C4-2B (cell line): ENCODE data around the gene CXCR6.

Experiments used
- H3K27ac ChIP-seq: fragments of 450-650 bp; 2 replicates; pipeline ENCODE4 v1.5.1; 2017
- ZFX ChIP-seq: fragments of 450-650 bp; IDR thresholded peaks from 2 replicates; pipeline ENCODE4 v1.6.1; 2017
- TF ChIP-seq, protein P1 (sequence below): fragments of 450-650 bp; conservative IDR thresholded peaks from 2 replicates; pipeline ENCODE4 v1.5.1; 2017; ENCODE audit warnings: mild to moderate bottlenecking

CXCR6 gene

DNA sequence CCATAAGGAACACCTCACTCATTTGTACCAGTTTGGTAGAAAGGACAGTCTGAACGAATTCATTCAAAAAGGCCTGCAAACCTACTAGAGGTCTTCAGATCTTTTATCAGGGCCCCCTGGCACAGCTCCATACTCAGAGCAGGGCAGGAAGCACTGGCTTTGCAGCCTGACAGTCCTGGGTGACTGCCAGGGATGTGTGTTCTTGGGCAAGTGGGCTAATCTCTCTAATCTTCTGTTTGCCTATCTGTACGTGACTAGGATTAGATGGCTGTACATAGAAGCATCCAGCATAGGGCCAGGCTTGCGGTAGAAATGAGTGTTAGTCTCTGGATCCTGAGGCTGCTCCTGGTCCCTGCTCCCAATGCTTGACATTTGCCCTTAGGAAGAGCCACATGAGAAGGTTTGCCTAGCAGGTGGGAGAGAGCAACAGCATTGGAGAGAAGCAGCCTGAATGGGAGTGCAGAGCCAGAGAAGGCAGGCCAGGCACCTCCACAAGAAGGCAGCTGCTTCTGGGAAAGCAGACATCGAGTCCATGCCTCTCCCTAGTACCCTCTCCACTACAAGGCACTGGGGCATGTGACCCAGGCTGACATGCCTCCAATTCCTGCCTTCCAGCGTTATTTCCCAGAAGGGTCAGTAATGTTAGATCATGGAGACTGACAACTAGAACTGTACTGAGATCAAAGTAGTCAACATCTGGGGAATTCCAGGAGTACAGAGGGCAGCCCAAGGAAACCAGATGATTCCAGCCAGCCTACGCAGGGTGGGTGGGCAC, 1.0 kb upstream of the CXCR6 start:
- TF ChIP-seq, protein P1, sequence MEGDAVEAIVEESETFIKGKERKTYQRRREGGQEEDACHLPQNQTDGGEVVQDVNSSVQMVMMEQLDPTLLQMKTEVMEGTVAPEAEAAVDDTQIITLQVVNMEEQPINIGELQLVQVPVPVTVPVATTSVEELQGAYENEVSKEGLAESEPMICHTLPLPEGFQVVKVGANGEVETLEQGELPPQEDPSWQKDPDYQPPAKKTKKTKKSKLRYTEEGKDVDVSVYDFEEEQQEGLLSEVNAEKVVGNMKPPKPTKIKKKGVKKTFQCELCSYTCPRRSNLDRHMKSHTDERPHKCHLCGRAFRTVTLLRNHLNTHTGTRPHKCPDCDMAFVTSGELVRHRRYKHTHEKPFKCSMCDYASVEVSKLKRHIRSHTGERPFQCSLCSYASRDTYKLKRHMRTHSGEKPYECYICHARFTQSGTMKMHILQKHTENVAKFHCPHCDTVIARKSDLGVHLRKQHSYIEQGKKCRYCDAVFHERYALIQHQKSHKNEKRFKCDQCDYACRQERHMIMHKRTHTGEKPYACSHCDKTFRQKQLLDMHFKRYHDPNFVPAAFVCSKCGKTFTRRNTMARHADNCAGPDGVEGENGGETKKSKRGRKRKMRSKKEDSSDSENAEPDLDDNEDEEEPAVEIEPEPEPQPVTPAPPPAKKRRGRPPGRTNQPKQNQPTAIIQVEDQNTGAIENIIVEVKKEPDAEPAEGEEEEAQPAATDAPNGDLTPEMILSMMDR = no peak
- TF ChIP-seq ZFX = no peak
- H3K27ac ChIP-seq = peak overlapping the region; percentile 51

DNA sequence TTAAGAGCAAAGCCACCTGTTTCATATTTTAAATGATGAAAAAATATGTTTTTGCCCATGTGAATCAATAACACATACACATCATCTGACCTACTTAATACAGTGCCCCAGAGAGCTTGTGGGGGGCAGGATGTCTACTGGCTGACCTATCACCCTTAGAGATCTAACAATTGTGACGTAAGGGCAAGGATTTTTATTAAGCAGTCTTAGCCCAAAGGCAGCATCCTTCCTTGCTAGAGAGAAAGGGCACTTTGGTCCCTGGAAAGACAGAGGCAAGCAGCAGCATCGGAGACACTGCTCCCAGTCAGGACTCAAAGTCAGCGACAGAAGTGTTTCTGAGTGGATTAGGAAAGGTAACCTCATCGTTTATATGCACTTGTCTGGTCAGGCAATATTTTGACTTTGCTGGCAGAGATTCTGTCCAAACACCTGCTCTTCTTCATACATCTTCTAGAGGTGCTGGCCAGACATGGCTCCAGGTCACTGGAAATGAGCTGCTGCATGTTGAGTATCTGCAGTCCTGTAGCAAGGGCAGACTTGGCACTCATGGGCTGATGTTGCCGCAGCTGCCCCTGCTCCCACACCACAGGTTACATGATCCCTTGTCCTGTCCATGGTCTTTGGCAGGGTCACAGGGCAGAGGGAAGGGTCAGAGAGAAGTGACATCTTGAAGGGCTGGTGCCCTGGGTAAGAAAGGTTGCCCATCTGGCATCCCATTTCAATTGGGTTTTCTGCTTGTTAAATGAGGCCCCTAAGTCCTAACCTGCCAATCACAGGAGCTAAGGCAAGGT, 1.8 kb downstream of the CXCR6 start:
- TF ChIP-seq ZFX = no peak
- TF ChIP-seq, protein P1 = no peak
- H3K27ac ChIP-seq = no peak overlapping the region

DNA sequence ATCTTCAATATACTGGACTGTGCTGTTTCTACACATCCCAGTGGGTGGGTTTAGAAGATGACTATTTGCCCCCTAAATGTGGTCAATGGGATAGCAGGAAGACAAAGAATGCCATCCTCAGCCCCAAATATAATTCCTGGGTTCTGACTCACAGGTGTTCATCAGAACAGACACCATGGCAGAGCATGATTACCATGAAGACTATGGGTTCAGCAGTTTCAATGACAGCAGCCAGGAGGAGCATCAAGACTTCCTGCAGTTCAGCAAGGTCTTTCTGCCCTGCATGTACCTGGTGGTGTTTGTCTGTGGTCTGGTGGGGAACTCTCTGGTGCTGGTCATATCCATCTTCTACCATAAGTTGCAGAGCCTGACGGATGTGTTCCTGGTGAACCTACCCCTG, 3.0 kb downstream of the CXCR6 start:
- no peak for TF ChIP-seq ZFX
- TF ChIP-seq, protein P1 = no peak
- no peak overlapping the region for H3K27ac ChIP-seq

DNA sequence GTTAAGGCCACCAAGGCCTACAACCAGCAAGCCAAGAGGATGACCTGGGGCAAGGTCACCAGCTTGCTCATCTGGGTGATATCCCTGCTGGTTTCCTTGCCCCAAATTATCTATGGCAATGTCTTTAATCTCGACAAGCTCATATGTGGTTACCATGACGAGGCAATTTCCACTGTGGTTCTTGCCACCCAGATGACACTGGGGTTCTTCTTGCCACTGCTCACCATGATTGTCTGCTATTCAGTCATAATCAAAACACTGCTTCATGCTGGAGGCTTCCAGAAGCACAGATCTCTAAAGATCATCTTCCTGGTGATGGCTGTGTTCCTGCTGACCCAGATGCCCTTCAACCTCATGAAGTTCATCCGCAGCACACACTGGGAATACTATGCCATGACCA, 3.6 kb downstream of the CXCR6 start:
- no peak overlapping the region for H3K27ac ChIP-seq
- TF ChIP-seq, protein P1 = no peak
- TF ChIP-seq ZFX = no peak

DNA sequence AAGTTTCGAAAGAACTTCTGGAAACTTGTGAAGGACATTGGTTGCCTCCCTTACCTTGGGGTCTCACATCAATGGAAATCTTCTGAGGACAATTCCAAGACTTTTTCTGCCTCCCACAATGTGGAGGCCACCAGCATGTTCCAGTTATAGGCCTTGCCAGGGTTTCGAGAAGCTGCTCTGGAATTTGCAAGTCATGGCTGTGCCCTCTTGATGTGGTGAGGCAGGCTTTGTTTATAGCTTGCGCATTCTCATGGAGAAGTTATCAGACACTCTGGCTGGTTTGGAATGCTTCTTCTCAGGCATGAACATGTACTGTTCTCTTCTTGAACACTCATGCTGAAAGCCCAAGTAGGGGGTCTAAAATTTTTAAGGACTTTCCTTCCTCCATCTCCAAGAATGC, 4.1 kb downstream of the CXCR6 start:
- no peak overlapping the region for H3K27ac ChIP-seq
- TF ChIP-seq, protein P1 = no peak
- TF ChIP-seq ZFX = no peak

DNA sequence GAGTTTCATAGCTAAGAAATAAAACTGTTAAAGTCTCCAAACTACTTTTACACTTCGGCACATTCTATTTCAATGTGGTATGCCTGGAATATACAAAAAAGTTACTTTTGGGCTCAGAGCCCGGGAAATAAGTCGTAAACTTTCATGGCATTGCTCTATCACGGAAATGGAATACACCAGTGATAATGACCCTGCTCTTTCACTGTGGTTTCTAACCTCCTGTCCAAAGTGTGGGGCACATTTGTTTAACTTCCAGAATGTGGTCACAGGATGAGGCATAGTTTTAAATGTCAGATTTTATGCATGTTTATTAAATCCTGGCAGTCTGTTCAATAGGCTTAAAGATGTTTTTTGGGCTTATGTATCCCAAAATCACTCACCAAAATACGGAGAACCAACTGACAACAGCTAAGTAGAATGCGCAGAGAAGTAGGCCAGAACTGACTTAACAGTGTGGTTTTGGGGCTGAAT, 5.1 kb downstream of the CXCR6 start:
- H3K27ac ChIP-seq = no peak overlapping the region
- TF ChIP-seq, protein P1 = no peak
- TF ChIP-seq ZFX = no peak

DNA sequence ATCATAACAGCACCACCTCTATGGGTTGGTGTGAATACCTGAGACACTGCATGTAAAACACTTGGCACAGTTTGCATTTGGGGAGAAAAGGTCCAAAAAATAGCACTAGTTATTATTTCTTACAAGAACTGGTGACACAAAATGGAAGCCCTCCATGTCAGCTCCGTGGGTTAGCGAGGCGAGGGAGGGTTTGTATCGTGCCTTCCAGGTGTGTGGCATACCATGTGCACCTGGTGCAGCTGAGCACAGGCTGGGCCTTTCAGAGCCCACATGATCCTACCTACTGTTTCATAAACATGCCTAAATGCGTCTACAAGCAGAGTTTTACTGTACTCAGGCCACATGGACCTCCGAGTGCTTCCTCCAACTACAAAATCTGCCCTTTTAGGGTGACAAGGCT, 5.6 kb downstream of the CXCR6 start:
- H3K27ac ChIP-seq = no peak overlapping the region
- TF ChIP-seq ZFX = no peak
